Measurements from ENCODE around the gene RASSF3.

The RASSF3 gene

GRCh38 chr12:64736771-64737170, 126.5 kb downstream of the RASSF3 start:
- DNase-seq, result no peak

DNA sequence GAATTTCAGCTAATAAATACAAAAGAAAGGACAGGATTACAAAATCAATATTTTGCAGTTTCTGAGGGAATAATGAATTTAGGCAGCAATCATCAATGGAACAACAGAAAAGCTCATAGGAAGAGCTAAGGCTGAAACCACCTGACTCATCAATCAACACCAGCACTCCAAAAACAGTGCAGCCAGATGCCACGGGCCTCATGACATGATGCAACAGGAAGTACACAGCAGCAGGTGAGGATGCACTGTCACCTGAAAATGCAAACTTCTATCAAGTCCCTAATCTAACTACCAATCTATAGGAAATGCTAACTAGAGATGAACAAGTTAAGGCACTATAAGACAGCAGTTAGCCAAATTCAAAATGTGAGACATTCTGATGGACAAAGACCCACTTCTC, 127.2 kb downstream of the RASSF3 start:
- DNase-seq, result peak; percentile 13

DNA sequence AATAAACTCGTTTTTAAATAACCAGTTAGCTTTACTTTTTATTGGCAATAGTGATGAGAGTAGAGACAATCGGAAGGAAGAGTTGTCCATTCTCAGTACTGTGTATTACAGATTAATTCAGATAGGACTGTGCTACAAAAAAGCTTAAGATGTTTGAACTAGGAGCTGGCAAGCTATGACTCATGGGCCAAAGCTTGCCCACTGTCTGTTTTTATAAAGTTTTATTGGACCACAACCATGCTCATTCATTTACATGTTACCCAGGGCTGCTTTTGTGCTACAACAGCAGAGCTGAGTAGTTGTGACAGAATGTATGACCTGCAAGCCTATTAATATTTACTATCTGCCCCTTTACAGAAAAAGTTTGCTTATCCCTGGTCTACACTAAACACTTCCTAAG, 129.5 kb downstream of the RASSF3 start:
- DNase-seq, result no peak

DNA sequence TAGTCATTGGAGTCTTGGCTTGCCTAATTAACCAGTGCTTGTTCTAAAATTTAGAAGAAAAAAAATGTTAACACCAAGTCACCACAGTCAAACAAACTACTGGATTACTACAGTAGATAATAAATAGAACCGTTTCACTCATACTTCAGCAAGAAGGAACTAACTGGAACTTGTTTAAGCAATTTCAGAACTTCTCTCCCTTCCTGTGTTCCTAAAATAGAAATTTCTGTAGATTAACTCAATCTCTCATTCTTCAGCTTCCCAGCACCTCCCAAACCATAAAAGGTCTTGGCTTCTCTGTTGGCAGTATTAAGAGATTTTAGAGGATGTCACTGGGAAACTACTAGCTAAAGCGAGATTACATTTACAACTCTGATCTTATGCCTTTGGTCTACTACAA, 130.4 kb downstream of the RASSF3 start:
- DNase-seq, result no peak

DNA sequence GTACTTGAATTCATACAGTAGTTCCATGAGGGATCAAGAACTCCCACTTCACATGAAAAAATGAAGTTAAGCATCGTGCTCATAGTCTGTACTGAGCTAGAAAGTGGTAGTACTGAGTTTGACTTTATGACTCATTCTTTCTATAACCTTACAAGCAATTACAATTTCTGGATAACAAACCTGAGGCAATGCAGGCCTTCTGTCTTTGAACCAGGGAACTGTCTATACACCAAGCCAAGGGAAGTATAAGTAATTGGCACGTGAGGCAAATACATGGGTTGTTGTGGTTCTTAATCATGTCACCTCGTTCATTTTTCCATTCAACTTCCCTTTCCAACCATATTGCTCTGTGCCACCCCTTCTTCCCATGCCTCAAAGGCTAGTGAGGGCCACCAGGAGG, 132.1 kb downstream of the RASSF3 start:
- DNase-seq, result no peak

DNA sequence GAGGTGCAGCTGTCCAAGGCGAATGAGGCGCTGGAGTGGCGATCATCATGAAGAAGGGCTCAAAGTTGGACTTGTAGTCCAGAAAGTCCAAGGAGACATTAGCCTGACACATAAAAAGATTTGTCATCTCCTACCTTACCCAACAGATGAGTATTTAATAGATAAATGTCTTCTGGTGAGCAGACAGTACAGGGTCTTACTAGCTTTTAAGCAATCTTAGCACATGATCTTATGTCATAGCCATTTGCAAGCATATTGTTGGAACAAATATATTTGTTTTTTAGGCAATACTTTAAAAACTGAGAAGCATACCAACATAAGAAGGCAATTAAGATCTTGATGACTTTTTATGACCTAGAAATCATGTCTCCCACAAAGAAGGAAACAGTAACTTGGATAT, 132.9 kb downstream of the RASSF3 start:
- DNase-seq, result no peak

DNA sequence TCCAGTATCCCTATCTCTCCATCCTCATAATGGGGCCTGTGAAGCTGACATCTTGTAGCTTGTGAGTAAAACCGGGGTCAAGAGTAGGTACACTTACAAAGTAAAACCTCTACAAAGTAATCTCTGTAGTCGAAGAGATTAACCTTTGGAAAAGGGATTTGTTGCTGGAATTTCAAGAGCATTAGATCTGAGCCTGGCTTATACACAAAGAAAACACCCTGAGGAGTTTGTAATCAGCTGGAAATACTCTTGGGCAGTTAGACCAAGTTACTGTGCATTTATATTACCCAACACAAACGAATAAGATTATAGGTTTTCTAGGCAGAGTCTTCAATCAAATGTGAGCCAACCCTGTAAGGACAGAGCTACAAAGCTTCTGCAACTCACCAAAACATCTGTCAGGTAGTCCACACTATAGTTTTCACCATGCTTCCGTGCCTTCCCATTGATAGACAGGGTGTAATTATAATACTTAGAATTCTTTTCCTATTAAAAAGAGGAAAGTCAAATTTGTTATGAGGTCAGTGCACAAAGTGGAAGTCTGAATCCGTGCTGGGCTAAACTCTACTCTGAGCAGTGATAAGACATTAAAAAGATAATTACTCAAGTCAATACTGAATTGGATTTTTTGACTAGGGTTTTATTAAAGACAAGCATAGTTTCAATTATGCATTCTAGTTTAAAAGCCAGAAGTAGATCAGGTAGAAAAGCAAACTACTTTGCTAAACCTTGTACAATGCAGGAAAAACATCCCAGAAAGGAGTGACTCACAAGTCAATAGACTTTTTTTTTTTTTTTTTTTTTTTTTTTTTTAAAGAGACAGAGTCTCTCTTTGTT, 134.3 kb downstream of the RASSF3 start:
- DNase-seq, result no peak

DNA sequence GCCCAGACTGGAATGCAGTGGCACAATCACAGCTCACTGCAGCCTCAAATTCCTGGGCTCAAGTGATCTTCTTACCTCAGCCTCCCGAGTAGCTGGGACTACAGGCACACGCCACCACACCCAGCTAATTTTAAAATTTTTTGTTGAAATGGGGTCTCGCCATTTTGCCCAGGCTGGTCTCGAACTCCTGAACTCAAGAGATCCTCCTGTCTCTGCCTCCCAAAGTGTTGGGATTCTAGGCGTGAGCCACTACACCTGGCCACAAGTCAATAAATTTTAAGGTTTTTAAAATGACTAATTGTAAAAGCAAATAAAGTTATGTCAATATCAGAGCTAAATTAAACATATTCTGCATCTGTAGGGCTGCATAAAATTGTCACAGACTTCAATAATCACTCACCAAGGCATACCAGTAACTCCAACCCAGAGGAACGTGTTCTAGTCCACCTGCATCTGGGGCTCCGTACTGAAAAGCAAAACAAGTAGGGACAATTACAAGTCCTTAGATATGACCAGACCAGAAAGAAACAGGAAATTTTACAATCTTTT, 135.0 kb downstream of the RASSF3 start:
- DNase-seq, result no peak

DNA sequence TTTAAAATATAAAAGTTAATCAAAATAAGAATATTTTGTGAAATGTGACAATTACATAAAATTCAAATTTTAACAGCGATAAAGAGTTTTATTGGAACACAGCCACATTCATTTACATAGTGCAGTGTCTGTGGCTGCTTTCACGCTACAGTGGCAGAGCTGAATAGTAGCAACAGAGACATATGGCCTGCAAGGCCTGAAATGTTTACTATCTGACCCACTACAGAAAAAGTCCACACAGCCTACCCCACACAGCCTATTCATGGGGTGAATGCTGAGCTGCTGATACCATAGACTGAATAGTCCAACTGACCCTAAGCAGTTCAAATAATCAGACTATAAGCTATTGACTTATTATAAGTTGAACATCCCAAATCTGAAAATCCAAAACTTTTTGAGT, 135.7 kb downstream of the RASSF3 start:
- no peak for DNase-seq

DNA sequence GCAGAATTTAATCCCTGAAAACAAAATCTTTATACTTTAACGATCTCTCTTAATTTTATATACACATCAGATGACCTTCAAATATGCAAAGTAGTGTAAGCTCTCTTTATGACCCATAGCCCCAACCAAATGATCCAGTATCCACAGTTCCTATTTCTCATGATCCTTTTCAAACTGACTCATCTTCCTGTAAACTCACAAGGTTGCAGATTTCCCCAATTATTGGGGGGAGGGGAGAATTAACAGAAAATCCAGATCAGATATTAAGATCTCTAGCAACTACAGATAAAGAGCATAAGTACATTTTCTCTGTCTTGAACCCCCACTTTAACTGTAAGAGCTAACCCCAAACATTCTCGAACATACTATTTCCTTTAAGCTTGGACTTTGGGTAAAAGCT, 136.4 kb downstream of the RASSF3 start:
- no peak for DNase-seq
